ENCODE data around the gene DLL3.
"Not testable (repeated sequence)": the region's sequence is repeated elsewhere in the genome, so short reads cannot be mapped to it uniquely, and the experiment has no call there.

DLL3 gene

GRCh38 chr19:39498798-39499642, at the start of gene DLL3:
TSS of gene DLL3 (plus strand) at chr19:39498947. CDS start at chr19:39498975, 28 bp downstream.
- H3K27ac ChIP-seq (ENCODE audit: low read depth, low read length) = no peak within 1 kb of the TSS
- peak within 1 kb of the TSS; percentile 50 for H2AFZ ChIP-seq (ENCODE audit: low read length, unreplicated experiment)
- peaks cover 30% of the 10 kb centered on the region for H3K27me3 ChIP-seq (ENCODE audit: insufficient read depth, low read length)
- H3K79me2 ChIP-seq (ENCODE audit: control insufficient read depth, insufficient read depth, low read length, unreplicated experiment) = no peaks in the 10 kb centered on the region
- peaks cover 5% of the 10 kb centered on the region for H3K4me1 ChIP-seq (ENCODE audit: control insufficient read depth, insufficient read depth, low read length, unreplicated experiment)
- H3K4me3 ChIP-seq (ENCODE audit: low read depth, low read length) = peak within 1 kb of the TSS; percentile 69
- H3K36me3 ChIP-seq (ENCODE audit: insufficient read depth, low read length) = no peaks in the 10 kb centered on the region

GRCh38 chr19:39449116-39449797, 49.5 kb upstream of the DLL3 start:
- H3K27me3 ChIP-seq (ENCODE audit: insufficient read depth, low read length) = no peaks in the 10 kb centered on the region
- no peak overlapping the region for H3K4me3 ChIP-seq (ENCODE audit: low read depth, low read length)
- peaks cover 81% of the 10 kb centered on the region for H3K79me2 ChIP-seq (ENCODE audit: control insufficient read depth, insufficient read depth, low read length, unreplicated experiment)
- no peak overlapping the region for H3K27ac ChIP-seq (ENCODE audit: low read depth, low read length)
- no peak overlapping the region for H2AFZ ChIP-seq (ENCODE audit: low read length, unreplicated experiment)
- H3K4me1 ChIP-seq (ENCODE audit: control insufficient read depth, insufficient read depth, low read length, unreplicated experiment) = peaks cover 15% of the 10 kb centered on the region
- no peaks in the 10 kb centered on the region for H3K36me3 ChIP-seq (ENCODE audit: insufficient read depth, low read length)

- H3K4me3 ChIP-seq (ENCODE audit: low read depth, low read length); H2AFZ ChIP-seq (ENCODE audit: low read length, unreplicated experiment); H3K36me3 ChIP-seq (ENCODE audit: insufficient read depth, low read length); H3K27me3 ChIP-seq (ENCODE audit: insufficient read depth, low read length); H3K27ac ChIP-seq (ENCODE audit: low read depth, low read length): not testable (repeated sequence)
- Histone ChIP-seq H3K4me1 (ENCODE audit: control insufficient read depth, insufficient read depth, low read length, unreplicated experiment) (peaks cover 15% of the 10 kb centered on the region), H3K79me2 (ENCODE audit: control insufficient read depth, insufficient read depth, low read length, unreplicated experiment) (peaks cover 66% of the 10 kb centered on the region)
Observed at GRCh38 chr19:39451257-39451656, 47.5 kb upstream of the DLL3 start.

GRCh38 chr19:39463403-39463802, 35.3 kb upstream of the DLL3 start:
- no peaks in the 10 kb centered on the region for H3K79me2 ChIP-seq (ENCODE audit: control insufficient read depth, insufficient read depth, low read length, unreplicated experiment)
- H3K36me3 ChIP-seq (ENCODE audit: insufficient read depth, low read length) = no peaks in the 10 kb centered on the region
- no peaks in the 10 kb centered on the region for H3K27me3 ChIP-seq (ENCODE audit: insufficient read depth, low read length)
- H3K4me1 ChIP-seq (ENCODE audit: control insufficient read depth, insufficient read depth, low read length, unreplicated experiment) = no peaks in the 10 kb centered on the region
- no peak overlapping the region for H3K4me3 ChIP-seq (ENCODE audit: low read depth, low read length)
- no peak overlapping the region for H2AFZ ChIP-seq (ENCODE audit: low read length, unreplicated experiment)
- H3K27ac ChIP-seq (ENCODE audit: low read depth, low read length) = no peak overlapping the region

GRCh38 chr19:39465956-39466747, 32.6 kb upstream of the DLL3 start:
- no peak overlapping the region for H2AFZ ChIP-seq (ENCODE audit: low read length, unreplicated experiment)
- H3K36me3 ChIP-seq (ENCODE audit: insufficient read depth, low read length) = no peaks in the 10 kb centered on the region; the same call in 1 of the 2 replicates
- H3K79me2 ChIP-seq (ENCODE audit: control insufficient read depth, insufficient read depth, low read length, unreplicated experiment) = no peaks in the 10 kb centered on the region
- no peaks in the 10 kb centered on the region for H3K4me1 ChIP-seq (ENCODE audit: control insufficient read depth, insufficient read depth, low read length, unreplicated experiment)
- H3K27ac ChIP-seq (ENCODE audit: low read depth, low read length) = no peak overlapping the region
- H3K27me3 ChIP-seq (ENCODE audit: insufficient read depth, low read length) = no peaks in the 10 kb centered on the region
- H3K4me3 ChIP-seq (ENCODE audit: low read depth, low read length) = no peak overlapping the region

GRCh38 chr19:39467941-39468340, 30.8 kb upstream of the DLL3 start:
- H3K27ac ChIP-seq (ENCODE audit: low read depth, low read length) = no peak overlapping the region
- H3K4me1 ChIP-seq (ENCODE audit: control insufficient read depth, insufficient read depth, low read length, unreplicated experiment) = no peaks in the 10 kb centered on the region
- no peaks in the 10 kb centered on the region for H3K27me3 ChIP-seq (ENCODE audit: insufficient read depth, low read length)
- H3K79me2 ChIP-seq (ENCODE audit: control insufficient read depth, insufficient read depth, low read length, unreplicated experiment) = no peaks in the 10 kb centered on the region
- H3K36me3 ChIP-seq (ENCODE audit: insufficient read depth, low read length) = no peaks in the 10 kb centered on the region; the same call in 1 of the 2 replicates
- no peak overlapping the region for H3K4me3 ChIP-seq (ENCODE audit: low read depth, low read length)
- no peak overlapping the region for H2AFZ ChIP-seq (ENCODE audit: low read length, unreplicated experiment)

GRCh38 chr19:39469036-39469435, 29.7 kb upstream of the DLL3 start:
- Histone ChIP-seq H3K27ac (ENCODE audit: low read depth, low read length) (no peak overlapping the region), H3K27me3 (ENCODE audit: insufficient read depth, low read length) (no peaks in the 10 kb centered on the region), H3K79me2 (ENCODE audit: control insufficient read depth, insufficient read depth, low read length, unreplicated experiment) (no peaks in the 10 kb centered on the region), H2AFZ (ENCODE audit: low read length, unreplicated experiment) (no peak overlapping the region), H3K36me3 (ENCODE audit: insufficient read depth, low read length) (no peaks in the 10 kb centered on the region; the same call in 1 of the 2 replicates), H3K4me1 (ENCODE audit: control insufficient read depth, insufficient read depth, low read length, unreplicated experiment) (no peaks in the 10 kb centered on the region), H3K4me3 (ENCODE audit: low read depth, low read length) (no peak overlapping the region)

GRCh38 chr19:39469567-39469966, 29.2 kb upstream of the DLL3 start:
- H3K4me1 ChIP-seq (ENCODE audit: control insufficient read depth, insufficient read depth, low read length, unreplicated experiment) = no peaks in the 10 kb centered on the region
- no peaks in the 10 kb centered on the region for H3K79me2 ChIP-seq (ENCODE audit: control insufficient read depth, insufficient read depth, low read length, unreplicated experiment)
- peaks cover 4% of the 10 kb centered on the region for H3K36me3 ChIP-seq (ENCODE audit: insufficient read depth, low read length)
- H2AFZ ChIP-seq (ENCODE audit: low read length, unreplicated experiment) = no peak overlapping the region
- H3K27me3 ChIP-seq (ENCODE audit: insufficient read depth, low read length) = no peaks in the 10 kb centered on the region
- H3K4me3 ChIP-seq (ENCODE audit: low read depth, low read length) = no peak overlapping the region
- H3K27ac ChIP-seq (ENCODE audit: low read depth, low read length) = no peak overlapping the region

GRCh38 chr19:39470724-39471339, 27.9 kb upstream of the DLL3 start:
- Histone ChIP-seq H3K4me1 (ENCODE audit: control insufficient read depth, insufficient read depth, low read length, unreplicated experiment) (no peaks in the 10 kb centered on the region), H3K4me3 (ENCODE audit: low read depth, low read length) (no peak overlapping the region), H3K27ac (ENCODE audit: low read depth, low read length) (no peak overlapping the region), H3K27me3 (ENCODE audit: insufficient read depth, low read length) (no peaks in the 10 kb centered on the region), H3K79me2 (ENCODE audit: control insufficient read depth, insufficient read depth, low read length, unreplicated experiment) (no peaks in the 10 kb centered on the region), H3K36me3 (ENCODE audit: insufficient read depth, low read length) (peaks cover 4% of the 10 kb centered on the region), H2AFZ (ENCODE audit: low read length, unreplicated experiment) (no peak overlapping the region)

All from ACC112 (cell line).